Renal cortical epithelial cell (primary cell): ENCODE data around the gene VTI1A. TPM values are rescaled to one million over a fixed set of nuclear protein-coding genes. Genes with fewer than 3 reads are reported as not detected.

Experiments used
- DNase-seq: peaks from one replicate; pipeline ENCODE4 v3.0.0-alpha.2; 2011; ENCODE audit warnings: low read depth
- total RNA-seq: library from RNA; depleted of rRNA; stranded (reverse); fragments of >200 nt; gene quantifications from 2 replicates; pipeline ENCODE4 v1.2.3, GENCODE V29; 2014

The VTI1A gene
- total RNA-seq, 1 donor from 2014 or later, result 49.7 TPM

DNA sequence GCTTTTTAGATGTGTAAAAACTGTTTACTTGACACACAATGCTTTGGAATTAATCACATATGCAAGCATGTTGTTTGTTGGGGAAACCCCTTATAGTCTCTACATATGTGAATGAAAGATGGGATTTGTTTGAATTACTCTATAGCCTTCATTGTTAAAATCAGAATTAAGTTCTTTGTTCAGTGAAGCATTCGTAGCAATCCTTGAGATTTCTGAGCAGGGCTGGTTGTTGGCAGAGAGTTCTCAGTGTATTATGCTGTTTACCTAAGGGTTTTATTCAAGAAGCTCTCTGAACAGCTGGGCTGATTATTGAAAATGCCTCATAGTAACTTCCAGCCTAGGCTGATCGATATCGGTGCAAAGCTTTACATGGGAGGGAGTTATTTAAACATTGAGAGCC is 190.9 kb downstream of the VTI1A start:
- DNase-seq, result no peak

DNA sequence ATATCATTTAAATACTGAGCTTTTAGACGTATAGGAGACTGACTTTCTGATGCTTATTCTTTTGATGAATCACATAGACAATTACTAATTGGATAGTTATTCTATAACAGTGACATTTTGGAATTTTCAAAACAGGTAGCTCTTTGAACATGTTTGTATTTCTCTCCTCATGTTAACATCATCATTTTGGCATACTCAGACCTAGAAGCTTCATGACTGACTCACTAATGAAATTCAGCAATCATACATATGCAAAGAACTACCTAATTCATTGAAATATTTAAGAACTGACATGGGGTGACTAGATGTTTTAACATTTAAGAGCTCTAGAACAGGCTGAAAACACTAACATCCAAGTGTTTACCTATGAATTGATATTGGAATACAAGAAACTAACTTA is 192.3 kb downstream of the VTI1A start:
- DNase-seq, result peak; percentile 37

DNA sequence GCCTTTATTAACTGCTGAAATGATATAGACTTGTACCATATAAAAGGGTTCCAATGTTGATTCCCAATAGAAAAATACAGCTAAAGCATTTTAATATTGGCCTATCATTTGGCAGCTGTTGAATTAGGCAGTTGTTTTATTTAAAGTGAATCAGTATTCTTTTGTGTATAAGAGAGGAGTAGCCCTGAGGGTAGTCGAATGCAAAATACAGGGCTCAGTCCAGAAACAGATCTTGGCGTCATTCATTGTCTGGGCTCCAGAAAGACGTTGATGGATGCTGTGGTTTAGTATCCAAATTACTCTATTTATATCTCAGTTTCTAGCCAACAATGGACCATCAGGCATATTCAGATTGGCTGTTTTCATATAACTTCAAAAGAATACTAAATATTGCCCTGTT is 193.6 kb downstream of the VTI1A start:
- no peak for DNase-seq

DNA sequence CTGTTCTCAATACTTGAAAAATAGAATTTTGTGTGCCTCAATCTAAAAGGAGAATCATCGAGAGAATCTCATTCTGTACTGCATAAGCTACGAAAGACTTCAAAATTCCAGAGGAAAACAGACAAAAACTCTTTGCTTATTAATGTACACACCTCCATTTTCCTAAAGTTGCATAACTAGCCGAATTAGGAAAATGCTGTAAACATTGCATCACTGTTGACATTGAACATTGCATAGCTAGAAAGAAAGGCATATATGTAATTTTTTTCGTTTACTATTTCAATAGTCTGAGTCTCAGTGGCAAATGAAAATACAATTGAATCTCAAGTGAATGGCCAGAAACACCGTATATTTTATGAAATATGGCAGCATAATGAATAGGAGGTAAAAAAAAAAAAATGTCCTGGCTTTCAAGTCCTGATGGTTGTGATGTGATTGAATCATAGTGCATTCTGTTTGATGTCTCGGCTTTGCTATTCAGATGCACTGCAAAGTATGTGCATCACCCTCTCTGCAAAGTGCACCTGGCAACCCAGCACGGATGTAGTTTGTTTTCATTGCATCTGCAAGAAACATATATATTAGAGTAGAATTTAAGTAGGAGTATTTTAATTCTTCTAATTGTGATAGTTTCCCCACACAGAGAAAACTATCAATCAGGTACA is 196.7 kb downstream of the VTI1A start:
- no peak for DNase-seq

DNA sequence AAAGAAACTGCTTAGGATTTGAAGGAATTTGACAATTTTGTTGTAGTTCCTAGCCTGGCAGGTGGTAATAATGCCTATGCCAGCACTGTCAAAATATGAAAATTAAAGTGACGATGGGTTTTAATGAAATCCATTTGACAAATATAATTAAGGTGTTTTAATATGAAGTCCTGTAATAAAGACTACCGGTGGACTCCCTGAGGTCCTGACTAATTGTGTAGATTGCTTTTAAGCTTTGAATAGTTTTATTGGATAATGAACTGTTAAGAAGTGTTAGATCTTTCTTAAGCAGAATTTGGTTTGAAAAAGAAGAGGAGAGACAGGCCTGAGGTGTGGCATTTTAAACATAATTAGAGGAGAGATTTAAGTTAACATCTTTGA is 197.2 kb downstream of the VTI1A start:
- DNase-seq, result no peak

DNA sequence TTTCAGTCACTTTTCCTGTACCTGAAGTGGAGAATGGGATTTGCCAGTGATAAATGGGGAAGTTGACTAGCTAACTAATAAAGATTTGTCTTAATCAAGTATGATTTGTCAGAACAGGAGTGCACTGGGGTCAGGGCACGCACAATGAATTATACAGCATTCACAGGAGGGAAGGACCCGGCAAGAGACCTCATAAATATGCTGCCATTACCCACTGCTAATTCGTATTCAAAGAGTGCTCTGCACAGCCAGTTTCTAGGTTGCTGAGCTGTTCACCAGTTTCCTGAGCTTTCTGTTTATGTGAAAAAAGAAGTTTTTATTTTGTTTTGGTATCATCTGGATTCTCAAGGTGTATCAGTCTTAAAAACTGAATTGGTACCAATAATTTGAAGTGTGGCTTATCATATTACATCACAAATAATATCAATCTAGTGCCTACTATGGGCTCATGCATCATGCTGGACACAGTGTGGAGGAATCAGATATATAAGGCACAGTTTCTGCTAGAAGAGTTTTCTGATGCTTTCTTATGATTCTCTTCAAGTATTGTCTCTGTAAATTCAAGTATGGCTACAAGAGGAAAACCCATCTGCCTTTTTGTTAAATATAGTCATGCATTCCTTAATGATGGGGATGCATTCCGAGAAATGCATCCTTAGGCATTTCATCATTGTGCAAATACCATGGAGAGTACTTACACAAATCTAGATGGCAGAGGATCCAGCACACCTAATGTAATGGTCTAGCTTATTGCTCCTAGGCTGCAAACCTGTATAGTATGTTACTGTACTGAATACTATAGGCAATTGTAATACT is 202.2 kb downstream of the VTI1A start:
- DNase-seq, result no peak

GRCh38 chr10:112649822-112650152 is 202.8 kb downstream of the VTI1A start:
- DNase-seq, result no peak

DNA sequence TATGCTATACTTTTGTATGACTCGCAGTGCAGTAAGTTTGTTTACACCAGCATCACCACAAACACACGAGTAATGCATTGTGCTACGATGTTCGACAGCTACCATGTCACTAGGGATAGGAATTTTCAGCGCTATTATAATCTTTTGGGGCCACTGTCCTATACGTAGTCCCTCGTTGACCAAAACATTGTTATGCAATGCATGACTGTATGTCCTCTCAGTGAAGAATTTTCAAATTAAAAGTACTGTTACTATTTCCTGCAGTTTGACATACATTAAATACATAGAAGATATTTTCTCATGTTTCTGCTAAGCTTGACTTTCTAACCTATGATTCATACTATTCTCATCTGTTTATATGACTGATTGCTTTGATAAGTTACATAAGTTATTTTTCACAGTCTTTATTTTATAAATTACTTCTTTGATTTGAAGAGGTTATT is 203.6 kb downstream of the VTI1A start:
- DNase-seq, result no peak

DNA sequence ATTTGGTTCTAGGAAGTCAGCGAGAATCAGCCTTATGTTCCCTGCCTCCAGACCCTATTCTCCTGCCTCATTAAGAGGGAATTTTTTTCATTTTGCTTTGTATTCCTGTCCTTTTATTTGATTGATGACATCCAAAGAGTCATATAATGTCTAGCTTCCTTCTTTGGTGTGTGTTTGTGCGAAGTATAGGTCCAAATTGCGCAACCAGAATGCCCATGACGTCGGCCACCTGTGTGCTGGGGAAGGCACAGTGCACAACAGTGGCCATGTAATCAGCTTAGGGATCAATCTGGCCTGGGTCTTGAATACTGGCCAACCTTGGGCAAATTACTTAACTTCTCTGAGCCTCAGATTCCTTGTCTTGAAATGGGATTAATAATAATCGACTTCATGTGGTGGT is 206.2 kb downstream of the VTI1A start:
- DNase-seq, result no peak

- no peak for DNase-seq
Measured at GRCh38 chr10:112653851-112654250, 206.8 kb downstream of the VTI1A start.

DNA sequence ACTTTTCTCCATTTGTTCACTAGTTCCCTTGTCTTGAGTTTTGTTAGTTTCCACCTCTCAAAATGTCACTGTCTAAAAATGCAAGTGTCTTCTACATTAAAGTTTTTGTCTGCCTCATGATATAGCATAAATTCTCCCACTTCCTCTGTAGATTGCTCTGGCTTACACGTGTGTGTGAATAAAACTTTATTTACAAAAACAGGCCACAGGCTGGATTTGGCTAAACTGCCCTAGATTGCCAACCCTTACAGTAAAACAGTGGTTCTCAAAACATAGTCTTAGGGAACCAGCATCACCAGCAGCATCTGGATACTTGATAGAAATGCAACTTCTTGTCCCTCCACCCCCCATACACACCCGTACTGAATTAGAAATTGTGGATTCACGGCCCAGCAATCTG is 207.8 kb downstream of the VTI1A start:
- DNase-seq, result no peak

GRCh38 chr10:112655722-112656121 is 208.7 kb downstream of the VTI1A start:
- no peak for DNase-seq

GRCh38 chr10:112658465-112658864 is 211.4 kb downstream of the VTI1A start:
- no peak for DNase-seq

GRCh38 chr10:112658900-112659638 is 212.1 kb downstream of the VTI1A start:
- DNase-seq, result peak; percentile 90

- DNase-seq, result peak; percentile 96
Measured at GRCh38 chr10:112663234-112664125, 216.5 kb downstream of the VTI1A start.

DNA sequence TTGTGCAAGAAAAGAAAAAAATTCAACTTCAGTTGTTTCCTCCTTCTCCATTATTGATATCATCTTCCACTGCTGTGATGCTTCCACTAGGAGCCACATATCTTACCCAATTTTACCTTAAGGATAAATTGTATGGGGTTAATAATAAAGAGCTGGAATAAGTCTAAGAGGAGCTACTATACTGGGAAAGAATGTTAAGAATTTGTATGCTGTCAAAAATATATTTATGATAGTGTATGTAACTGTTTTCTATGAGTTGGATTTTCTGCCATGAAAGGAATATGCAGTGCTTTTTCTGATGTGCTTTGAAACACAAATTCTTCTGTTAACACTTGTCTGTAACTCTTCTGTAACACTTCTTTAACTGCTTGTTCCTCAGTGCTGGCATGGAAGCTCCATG is 219.1 kb downstream of the VTI1A start:
- no peak for DNase-seq

DNA sequence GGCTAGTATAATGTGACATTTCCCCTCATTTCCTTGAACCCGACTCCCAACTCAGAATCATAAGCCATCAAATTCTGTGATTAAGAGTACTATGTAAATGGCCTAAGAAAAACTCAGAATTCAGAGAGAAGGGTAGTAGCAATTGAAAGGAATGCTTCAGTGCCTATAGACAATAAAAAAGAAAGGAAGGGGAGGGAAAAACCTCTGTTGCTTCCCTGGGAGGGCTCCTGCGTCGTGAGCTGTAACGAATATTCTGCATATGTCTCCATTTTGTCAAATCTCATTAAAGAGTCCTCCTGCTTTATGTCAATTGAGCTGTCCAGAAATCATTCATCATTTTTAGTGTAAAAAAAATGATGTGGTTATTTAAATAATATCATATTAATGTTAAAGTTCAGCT is 223.0 kb downstream of the VTI1A start:
- DNase-seq, result no peak

DNA sequence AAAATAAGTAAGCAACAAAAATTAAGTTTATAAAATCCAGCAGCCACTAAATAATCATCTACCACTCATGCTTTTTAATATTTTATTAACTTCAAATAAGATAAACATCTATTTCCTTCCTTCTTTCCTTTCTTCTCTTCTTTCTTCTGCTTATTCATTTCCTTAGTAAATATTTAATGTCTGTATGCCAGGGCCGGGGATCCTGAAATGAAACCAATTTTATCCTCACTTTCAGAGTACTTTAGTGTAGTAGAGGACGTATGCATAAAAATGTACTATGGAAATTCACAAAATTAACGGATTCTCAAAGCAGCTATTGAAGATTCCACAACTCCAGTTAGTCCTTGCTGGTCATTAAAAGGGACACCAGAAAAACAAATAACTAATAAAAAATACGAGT is 224.7 kb downstream of the VTI1A start:
- no peak for DNase-seq

DNA sequence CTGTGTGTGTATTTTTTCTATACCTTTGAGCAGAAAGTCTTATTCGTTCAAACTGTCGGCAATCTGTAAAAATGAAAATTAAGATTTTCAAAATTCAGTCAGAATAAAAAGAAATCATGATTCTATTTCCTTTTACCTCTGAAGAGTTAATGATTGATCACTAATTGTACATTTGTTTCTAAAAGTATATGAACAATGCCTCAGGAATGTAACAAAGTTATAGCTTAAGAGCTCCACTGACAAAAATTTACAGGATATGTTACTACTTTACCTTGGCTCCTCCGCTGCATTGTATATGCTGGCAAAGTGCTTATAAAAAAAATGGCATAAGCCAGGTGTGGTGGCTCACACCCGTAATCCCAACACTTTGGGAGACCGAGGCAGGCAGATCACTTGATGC is 225.7 kb downstream of the VTI1A start:
- DNase-seq, result peak; percentile 86

- DNase-seq, result no peak
Measured at GRCh38 chr10:112675560-112676083, 228.6 kb downstream of the VTI1A start.

GRCh38 chr10:112677689-112678088 is 230.7 kb downstream of the VTI1A start:
- DNase-seq, result no peak

DNA sequence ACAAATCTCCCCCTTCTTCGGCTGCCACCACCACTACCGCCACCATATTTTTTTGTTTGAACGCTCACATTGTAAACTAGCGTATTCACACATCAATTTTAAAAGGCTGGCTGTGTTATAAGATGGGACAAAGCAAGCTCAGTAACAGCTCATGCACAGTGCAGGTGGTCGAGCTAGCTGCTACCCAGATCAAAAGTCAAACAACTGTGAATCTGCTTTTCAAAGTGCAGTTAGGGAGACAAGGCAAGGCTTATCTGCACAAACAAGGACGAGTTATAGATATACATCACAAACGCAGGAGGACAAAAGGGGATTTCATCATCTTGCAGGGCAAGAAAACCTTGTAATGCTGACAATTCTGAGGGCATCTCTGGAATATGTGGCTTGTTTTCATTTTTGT is 231.6 kb downstream of the VTI1A start:
- DNase-seq, result no peak
